ENCODE measurements around the gene ANK2.

GRCh38 chr4:113232194-113232593, 182.7 kb downstream of the ANK2 start:
- no peak for TF ChIP-seq CTCF (IDR thresholded peaks at IDR 0.05)
- no peak for TF ChIP-seq EZH2 (IDR thresholded peaks at IDR 0.05)
